ENCODE measurements around the gene CAVIN1. TPM values are rescaled to one million over a fixed set of nuclear protein-coding genes. Genes with fewer than 3 reads are reported as not detected.
"Not testable (repeated sequence)": the region's sequence is repeated elsewhere in the genome, so short reads cannot be mapped to it uniquely, and the experiment has no call there.

Gene CAVIN1
- total RNA-seq, 4 donors from 2014 or later: 619 to 1,181 (median 1,019) TPM

DNA sequence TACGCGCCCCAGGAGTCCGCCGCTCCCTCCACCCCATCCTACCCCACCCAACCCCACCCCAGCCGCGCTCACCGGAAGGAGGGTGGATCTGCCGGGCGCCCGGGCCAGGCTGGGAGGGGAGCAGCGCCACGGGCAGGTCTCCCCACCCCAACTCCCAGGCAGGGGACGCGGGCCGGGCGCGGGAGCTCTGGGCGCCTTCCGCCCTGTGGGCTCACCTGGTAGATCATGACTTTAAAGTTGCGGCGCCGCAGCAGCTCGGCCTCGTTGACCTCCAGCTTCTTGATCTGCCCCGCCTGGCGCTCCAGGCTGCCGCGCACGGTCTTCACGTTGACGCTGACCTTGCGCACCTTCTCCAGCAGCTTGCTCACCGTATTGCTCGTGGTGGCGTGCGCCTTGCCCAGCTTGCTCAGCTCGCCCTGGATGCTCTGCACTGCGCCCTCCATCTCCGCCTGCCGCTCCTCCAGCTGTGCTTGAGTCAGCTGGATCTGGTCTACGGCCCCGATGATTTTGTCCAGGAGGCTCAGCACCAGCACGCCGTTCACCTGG lies 571 bp downstream of the CAVIN1 start:
- H3K9me3 ChIP-seq: no peaks in the 10 kb centered on the region
- no peaks in the 10 kb centered on the region for H3K36me3 ChIP-seq
- intact Hi-C loops (cut with DNase I): loop anchor here (5.0 kb wide), 1 partner anchor 35 kb away; the partner anchor contains the start of gene ATP6V0A1
- WGBS: no CpG with 5 or more reads among the region's 44 CpGs
- peak overlapping the region; percentile 97 to 100 (median 100) for H3K27ac ChIP-seq (replicated peaks in 1 of 4)
- peak overlapping the region; percentile 83 to 99 (median 96) for H3K4me3 ChIP-seq
- peaks cover 46 to 62% (median 60%) of the 10 kb centered on the region in 4 donors for H3K4me1 ChIP-seq
- TF ChIP-seq EP300 (IDR thresholded peaks at IDR 0.05) (no peak), POLR2AphosphoS5 (IDR thresholded peaks at IDR 0.05) (no peak), POLR2A (IDR thresholded peaks at IDR 0.05; ENCODE audit: low read depth) (no peak)
- TF ChIP-seq, protein P1, sequence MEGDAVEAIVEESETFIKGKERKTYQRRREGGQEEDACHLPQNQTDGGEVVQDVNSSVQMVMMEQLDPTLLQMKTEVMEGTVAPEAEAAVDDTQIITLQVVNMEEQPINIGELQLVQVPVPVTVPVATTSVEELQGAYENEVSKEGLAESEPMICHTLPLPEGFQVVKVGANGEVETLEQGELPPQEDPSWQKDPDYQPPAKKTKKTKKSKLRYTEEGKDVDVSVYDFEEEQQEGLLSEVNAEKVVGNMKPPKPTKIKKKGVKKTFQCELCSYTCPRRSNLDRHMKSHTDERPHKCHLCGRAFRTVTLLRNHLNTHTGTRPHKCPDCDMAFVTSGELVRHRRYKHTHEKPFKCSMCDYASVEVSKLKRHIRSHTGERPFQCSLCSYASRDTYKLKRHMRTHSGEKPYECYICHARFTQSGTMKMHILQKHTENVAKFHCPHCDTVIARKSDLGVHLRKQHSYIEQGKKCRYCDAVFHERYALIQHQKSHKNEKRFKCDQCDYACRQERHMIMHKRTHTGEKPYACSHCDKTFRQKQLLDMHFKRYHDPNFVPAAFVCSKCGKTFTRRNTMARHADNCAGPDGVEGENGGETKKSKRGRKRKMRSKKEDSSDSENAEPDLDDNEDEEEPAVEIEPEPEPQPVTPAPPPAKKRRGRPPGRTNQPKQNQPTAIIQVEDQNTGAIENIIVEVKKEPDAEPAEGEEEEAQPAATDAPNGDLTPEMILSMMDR (IDR thresholded peaks at IDR 0.05): no peak
- H3K27me3 ChIP-seq: no peaks in the 10 kb centered on the region
- DNase-seq (ENCODE audit: extremely low spot score): no peak

DNA sequence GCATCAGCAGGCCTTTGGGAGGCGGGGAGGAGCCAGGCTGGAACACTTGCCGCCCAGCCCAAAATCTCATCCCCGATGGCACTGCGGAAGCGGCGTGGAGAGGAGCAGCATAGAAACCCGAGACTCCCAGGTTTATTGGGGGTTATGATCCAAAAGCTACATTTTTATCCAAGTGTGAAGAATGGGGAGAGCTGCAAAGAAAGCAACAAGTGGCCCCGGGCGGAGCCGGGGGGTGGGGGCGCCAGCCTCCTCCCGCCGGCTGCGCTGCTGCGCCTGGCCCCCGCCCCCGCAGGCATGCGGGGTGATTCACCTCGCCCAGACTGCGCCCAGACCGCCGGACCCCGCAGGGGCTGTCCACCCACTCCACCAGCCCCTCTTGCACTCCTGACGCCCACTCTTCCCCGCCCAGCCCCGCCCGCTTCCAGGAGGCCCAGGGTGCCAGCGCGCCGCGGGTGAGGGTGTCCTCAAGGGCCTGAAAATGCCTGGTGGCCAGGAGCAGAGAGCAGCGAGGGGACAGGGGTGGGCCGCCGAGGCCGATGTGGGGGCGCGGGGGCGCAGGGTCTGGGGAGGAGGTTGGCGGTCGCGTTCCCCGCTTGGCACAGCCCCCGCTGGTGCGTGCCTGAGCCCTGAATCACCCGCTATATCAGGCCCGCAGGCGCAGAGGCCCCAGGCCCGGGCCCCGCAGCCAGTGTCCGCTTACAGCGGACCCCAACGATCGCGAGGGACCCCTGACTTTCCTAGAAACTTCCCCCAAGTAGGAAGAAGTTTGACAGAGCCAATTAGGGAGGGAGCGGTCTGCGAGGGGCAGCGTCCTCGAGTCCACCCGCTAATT lies 1.3 kb downstream of the CAVIN1 start:
- intact Hi-C loops (cut with DNase I): loop anchor here (5.0 kb wide), 1 partner anchor 36 kb away; the partner anchor contains the start of gene ATP6V0A1
- H3K27ac ChIP-seq (replicated peaks in 1 of 4): peak overlapping the region; percentile 97 to 100 (median 100)
- peak overlapping the region; percentile 83 to 99 (median 96) for H3K4me3 ChIP-seq
- H3K27me3 ChIP-seq: no peaks in the 10 kb centered on the region
- TF ChIP-seq, protein P1 (IDR thresholded peaks at IDR 0.05): no peak
- TF ChIP-seq POLR2AphosphoS5 (IDR thresholded peaks at IDR 0.05) (peak; percentile 8 to 56), POLR2A (IDR thresholded peaks at IDR 0.05; ENCODE audit: low read depth) (peak; percentile 8), EP300 (IDR thresholded peaks at IDR 0.05) (no peak)
- H3K9me3 ChIP-seq: no peaks in the 10 kb centered on the region
- WGBS: 0% methylated on average over 23 of the region's 59 CpGs
- DNase-seq (ENCODE audit: extremely low spot score): no peak
- H3K36me3 ChIP-seq: no peaks in the 10 kb centered on the region
- H3K4me1 ChIP-seq: peaks cover 54 to 70% (median 68%) of the 10 kb centered on the region in 4 donors

- intact Hi-C loops (cut with DNase I): loop anchor here (5.0 kb wide), 1 partner anchor 36 kb away; the partner anchor contains the start of gene ATP6V0A1
- 3% methylated on average over 4 of the region's 6 CpGs for WGBS
- Histone ChIP-seq H3K9me3 (no peaks in the 10 kb centered on the region), H3K4me1 (peaks cover 58 to 76% (median 74%) of the 10 kb centered on the region in 4 donors), H3K27me3 (no peaks in the 10 kb centered on the region), H3K36me3 (no peaks in the 10 kb centered on the region), H3K4me3 (peak overlapping the region; percentile 83 to 99 (median 96)), H3K27ac (replicated peaks in 1 of 4) (peak overlapping the region; percentile 97 to 100 (median 100))
- TF ChIP-seq POLR2A (IDR thresholded peaks at IDR 0.05; ENCODE audit: low read depth) (no peak), EP300 (IDR thresholded peaks at IDR 0.05) (no peak), POLR2AphosphoS5 (IDR thresholded peaks at IDR 0.05) (no peak)
- TF ChIP-seq, protein P1 (IDR thresholded peaks at IDR 0.05): no peak
- no peak for DNase-seq (ENCODE audit: extremely low spot score)
Observed at GRCh38 chr17:42421136-42421506, 1.9 kb downstream of the CAVIN1 start.

- DNase-seq (ENCODE audit: extremely low spot score); intact Hi-C loops (cut with DNase I); H3K9me3 ChIP-seq; H3K36me3 ChIP-seq; H3K27me3 ChIP-seq: not testable (repeated sequence)
- H3K27ac ChIP-seq (replicated peaks in 1 of 4): peak overlapping the region; percentile 97 to 100 (median 100)
- H3K4me3 ChIP-seq: peak overlapping the region in 3 of 4 donors; percentile 15 to 97 (median 95)
- peaks cover 79 to 85% (median 84%) of the 10 kb centered on the region in 4 donors for H3K4me1 ChIP-seq
- WGBS: 67% methylated on average over 5 of the region's 5 CpGs
Observed at GRCh38 chr17:42417981-42418380, 5.1 kb downstream of the CAVIN1 start.
